CD8-positive, alpha-beta memory T cell (primary cell): ENCODE data around the gene CDC45. TPM values are rescaled to one million over a fixed set of nuclear protein-coding genes. Genes with fewer than 3 reads are reported as not detected.
"Not testable (repeated sequence)": the region's sequence is repeated elsewhere in the genome, so short reads cannot be mapped to it uniquely, and the experiment has no call there.

ENCODE experiments used
- CTCF ChIA-PET: fragments of 350-600 bp; sonication (Branson Sonifier 250); formaldehyde crosslinking; loops from one replicate; lab custom pipeline; 2021; ENCODE audit warnings: antibody characterized with exemption; lab: Charles Lee
- POLR2A ChIA-PET: fragments of 350-600 bp; sonication (Branson Sonifier 250); formaldehyde crosslinking; loops from one replicate; lab custom pipeline; 2021; ENCODE audit warnings: antibody characterized with exemption; lab: Charles Lee
- DNase-seq, 5 donors: peaks; one replicate each; pipeline versions ENCODE4 v3.0.0 to v3.0.0-alpha.2; 2020 to 2022; ENCODE audit warnings: mixed read lengths in 1 of 5
- H3K27ac ChIP-seq: one replicate; pipeline ENCODE4 v1.7.0; 2013; ENCODE audit warnings: low read depth, mild to moderate bottlenecking, low read length, moderate library complexity
- H3K27me3 ChIP-seq: 2 replicates; pipeline ENCODE4 v1.7.0; 2013; ENCODE audit warnings: low read length, mild to moderate bottlenecking; ENCODE audit not compliant: insufficient read depth, poor library complexity, severe bottlenecking
- H3K36me3 ChIP-seq: 2 replicates; pipeline ENCODE4 v1.7.0; 2013; ENCODE audit warnings: mild to moderate bottlenecking, low read length, moderate library complexity; ENCODE audit not compliant: insufficient read depth
- H3K4me1 ChIP-seq: 2 replicates; pipeline ENCODE4 v1.7.0; 2013; ENCODE audit warnings: mild to moderate bottlenecking, low read length, moderate library complexity; ENCODE audit not compliant: insufficient read depth
- H3K4me3 ChIP-seq: 2 replicates; pipeline ENCODE4 v1.7.0; 2013; ENCODE audit warnings: mild to moderate bottlenecking, low read length
- H3K9me3 ChIP-seq: 2 replicates; pipeline ENCODE4 v1.7.0; 2013; ENCODE audit warnings: mild to moderate bottlenecking, low read length
- H3K27ac Mint-ChIP-seq, 8 donors: one replicate each; pipeline ENCODE4 v1.8.0; 2020 to 2021; ENCODE audit warnings: mixed read lengths in 8 of 8, mild to moderate bottlenecking in 6 of 8, inconsistent platforms in 3 of 8, moderate library complexity in 3 of 8
- H3K27me3 Mint-ChIP-seq, 2 donors: one replicate each; pipeline ENCODE4 v1.8.0; 2020 to 2021; ENCODE audit warnings: mixed read lengths in 2 of 2, mild to moderate bottlenecking in 1 of 2, moderate library complexity in 1 of 2
- H3K36me3 Mint-ChIP-seq, 3 donors: one replicate each; pipeline ENCODE4 v1.8.0; 2020 to 2021; ENCODE audit warnings: mixed read lengths in 3 of 3, inconsistent platforms in 1 of 3, mild to moderate bottlenecking in 1 of 3
- H3K4me1 Mint-ChIP-seq, 3 donors: one replicate each; pipeline ENCODE4 v1.8.0; 2020 to 2021; ENCODE audit warnings: mixed read lengths in 3 of 3, inconsistent platforms in 1 of 3, mild to moderate bottlenecking in 1 of 3
- H3K4me3 Mint-ChIP-seq, 7 donors: one replicate each; pipeline ENCODE4 v1.8.0; 2020 to 2021; ENCODE audit warnings: mixed read lengths in 7 of 7, mild to moderate bottlenecking in 6 of 7, moderate library complexity in 4 of 7, inconsistent platforms in 2 of 7
- H3K9me3 Mint-ChIP-seq, 5 donors: one replicate each; pipeline ENCODE4 v1.8.0; 2020 to 2022; ENCODE audit warnings: mixed read lengths in 5 of 5, mild to moderate bottlenecking in 3 of 5, moderate library complexity in 2 of 5, inconsistent platforms in 1 of 5
- polyA plus RNA-seq: library from polyadenylated mRNA; unstranded; fragments of 300-500 nt; fragmentation: Illumina TruSeq; gene quantifications from one replicate; pipeline ENCODE4 v1.2.3, GENCODE V29; 2021
- total RNA-seq, 2 experiments: library from RNA; stranded (reverse); gene quantifications; one replicate each; pipeline ENCODE4 v1.2.3, GENCODE V29; 2021

The CDC45 gene
- total and polyA plus RNA-seq, 3 experiments from 2014 or later: 0.17 to 101 (median 99.0) TPM

- ChIA-PET POLR2A (no interaction called here), CTCF (no interaction called here)
- no peaks in the 10 kb centered on the region for H3K36me3 ChIP-seq
- H3K27ac ChIP-seq: no peak overlapping the region
- Mint-ChIP-seq H3K4me3 (no peak overlapping the region), H3K9me3 (no peaks in the 10 kb centered on the region), H3K4me1 (peaks cover 0 to 7% (median 1%) of the 10 kb centered on the region in 3 donors), H3K27ac (no peak overlapping the region), H3K27me3 (peaks cover 22 to 32% of the 10 kb centered on the region in 2 donors), H3K36me3 (no peaks in the 10 kb centered on the region)
- H3K4me3 ChIP-seq: no peak overlapping the region
- no peaks in the 10 kb centered on the region for H3K9me3 ChIP-seq
- no peak for DNase-seq
- no peaks in the 10 kb centered on the region for H3K4me1 ChIP-seq
- peaks cover 7% of the 10 kb centered on the region for H3K27me3 ChIP-seq
Observed at GRCh38 chr22:19527861-19528417, 48.2 kb downstream of the CDC45 start.

GRCh38 chr22:19529811-19530210, 50.1 kb downstream of the CDC45 start:
- no peaks in the 10 kb centered on the region for H3K9me3 ChIP-seq
- CTCF ChIA-PET: no interaction called here
- H3K4me1 ChIP-seq: no peaks in the 10 kb centered on the region
- H3K27me3 ChIP-seq: peaks cover 7% of the 10 kb centered on the region
- no peak for DNase-seq
- peaks cover 0 to 2% (median under 1%) of the 10 kb centered on the region in 3 donors for H3K4me1 Mint-ChIP-seq
- H3K36me3 Mint-ChIP-seq: no peaks in the 10 kb centered on the region
- no peak overlapping the region for H3K4me3 ChIP-seq
- no peak overlapping the region for H3K27ac ChIP-seq
- no peaks in the 10 kb centered on the region for H3K36me3 ChIP-seq
- H3K27ac Mint-ChIP-seq: no peak overlapping the region
- POLR2A ChIA-PET: interaction anchor here (0.5 kb wide), 1 partner anchor 16 kb away, joined by 3 read pairs; no protein-coding TSS in a partner anchor
- no peaks in the 10 kb centered on the region for H3K9me3 Mint-ChIP-seq
- no peak overlapping the region for H3K4me3 Mint-ChIP-seq
- peaks cover 20 to 25% of the 10 kb centered on the region in 2 donors for H3K27me3 Mint-ChIP-seq

- no peaks in the 10 kb centered on the region for H3K4me1 ChIP-seq
- H3K36me3 ChIP-seq: no peaks in the 10 kb centered on the region
- no peak overlapping the region for H3K27ac ChIP-seq
- Mint-ChIP-seq H3K27me3 (peaks cover 23 to 26% of the 10 kb centered on the region in 2 donors), H3K4me3 (no peak overlapping the region), H3K4me1 (no peaks in the 10 kb centered on the region), H3K9me3 (no peaks in the 10 kb centered on the region), H3K36me3 (no peaks in the 10 kb centered on the region), H3K27ac (no peak overlapping the region)
- no peak overlapping the region for H3K4me3 ChIP-seq
- peaks cover 3% of the 10 kb centered on the region for H3K27me3 ChIP-seq
- POLR2A ChIA-PET: no interaction called here
- no peaks in the 10 kb centered on the region for H3K9me3 ChIP-seq
- no peak for DNase-seq
- CTCF ChIA-PET: no interaction called here
Observed at GRCh38 chr22:19530751-19531150, 51.0 kb downstream of the CDC45 start.

- H3K4me1 ChIP-seq, H3K9me3 ChIP-seq, DNase-seq, POLR2A ChIA-PET, H3K36me3 Mint-ChIP-seq, H3K27ac Mint-ChIP-seq, H3K27ac ChIP-seq, H3K36me3 ChIP-seq, H3K4me1 Mint-ChIP-seq, H3K4me3 Mint-ChIP-seq, H3K27me3 ChIP-seq, CTCF ChIA-PET, H3K4me3 ChIP-seq, H3K9me3 Mint-ChIP-seq: not testable (repeated sequence)
- H3K27me3 Mint-ChIP-seq: peaks cover 18 to 20% of the 10 kb centered on the region in 2 donors
Observed at GRCh38 chr22:19531327-19531726, 51.6 kb downstream of the CDC45 start.

GRCh38 chr22:19533049-19533626, 53.4 kb downstream of the CDC45 start:
- Mint-ChIP-seq H3K27ac (no peak overlapping the region), H3K27me3 (peaks cover 8 to 16% of the 10 kb centered on the region in 2 donors), H3K4me1 (no peaks in the 10 kb centered on the region), H3K9me3 (no peaks in the 10 kb centered on the region), H3K36me3 (no peaks in the 10 kb centered on the region), H3K4me3 (no peak overlapping the region)
- no peak overlapping the region for H3K27ac ChIP-seq
- H3K4me1 ChIP-seq: no peaks in the 10 kb centered on the region
- CTCF ChIA-PET: no interaction called here
- no peaks in the 10 kb centered on the region for H3K36me3 ChIP-seq
- POLR2A ChIA-PET: interaction anchor here (0.6 kb wide), 1 partner anchor 26 kb away, joined by 3 read pairs; no protein-coding TSS in a partner anchor
- no peak overlapping the region for H3K4me3 ChIP-seq
- H3K9me3 ChIP-seq: no peaks in the 10 kb centered on the region
- H3K27me3 ChIP-seq: no peaks in the 10 kb centered on the region
- DNase-seq: no peak

- Histone ChIP-seq H3K36me3 (no peaks in the 10 kb centered on the region), H3K9me3 (no peaks in the 10 kb centered on the region), H3K27ac (no peak overlapping the region), H3K4me1 (no peaks in the 10 kb centered on the region), H3K27me3 (no peaks in the 10 kb centered on the region), H3K4me3 (no peak overlapping the region)
- no peak overlapping the region for H3K27ac Mint-ChIP-seq
- POLR2A ChIA-PET: no interaction called here
- H3K9me3 Mint-ChIP-seq: no peaks in the 10 kb centered on the region
- CTCF ChIA-PET: no interaction called here
- H3K36me3 Mint-ChIP-seq: no peaks in the 10 kb centered on the region
- no peak overlapping the region for H3K4me3 Mint-ChIP-seq
- no peaks in the 10 kb centered on the region for H3K4me1 Mint-ChIP-seq
- H3K27me3 Mint-ChIP-seq: peaks cover 10 to 12% of the 10 kb centered on the region in 2 donors
- no peak for DNase-seq
Observed at GRCh38 chr22:19533857-19534256, 54.1 kb downstream of the CDC45 start.

GRCh38 chr22:19535001-19535400, 55.3 kb downstream of the CDC45 start:
- H3K27me3 Mint-ChIP-seq: peaks cover 10 to 12% of the 10 kb centered on the region in 2 donors
- no peaks in the 10 kb centered on the region for H3K4me1 Mint-ChIP-seq
- Histone ChIP-seq H3K4me3 (no peak overlapping the region), H3K9me3 (no peaks in the 10 kb centered on the region), H3K27me3 (peaks cover 3% of the 10 kb centered on the region), H3K4me1 (no peaks in the 10 kb centered on the region), H3K36me3 (no peaks in the 10 kb centered on the region), H3K27ac (no peak overlapping the region)
- POLR2A ChIA-PET: no interaction called here
- H3K9me3 Mint-ChIP-seq: no peaks in the 10 kb centered on the region
- no peak for DNase-seq
- H3K36me3 Mint-ChIP-seq: no peaks in the 10 kb centered on the region
- H3K4me3 Mint-ChIP-seq: no peak overlapping the region
- H3K27ac Mint-ChIP-seq: no peak overlapping the region
- CTCF ChIA-PET: no interaction called here

GRCh38 chr22:19536564-19536963, 56.8 kb downstream of the CDC45 start:
- no peak overlapping the region for H3K27ac ChIP-seq
- peaks cover 6 to 14% of the 10 kb centered on the region in 2 donors for H3K27me3 Mint-ChIP-seq
- no peaks in the 10 kb centered on the region for H3K9me3 ChIP-seq
- H3K27ac Mint-ChIP-seq: no peak overlapping the region
- H3K9me3 Mint-ChIP-seq: no peaks in the 10 kb centered on the region
- POLR2A ChIA-PET: no interaction called here
- H3K36me3 Mint-ChIP-seq: no peaks in the 10 kb centered on the region
- H3K4me3 ChIP-seq: no peak overlapping the region
- H3K4me3 Mint-ChIP-seq: no peak overlapping the region
- CTCF ChIA-PET: no interaction called here
- DNase-seq: no peak
- peaks cover 5% of the 10 kb centered on the region for H3K27me3 ChIP-seq
- no peaks in the 10 kb centered on the region for H3K4me1 ChIP-seq
- no peaks in the 10 kb centered on the region for H3K36me3 ChIP-seq
- H3K4me1 Mint-ChIP-seq: no peaks in the 10 kb centered on the region
